HG02981 (cell line): ENCODE results near the gene URB1.
"Not testable (repeated sequence)": the region's sequence is repeated elsewhere in the genome, so short reads cannot be mapped to it uniquely, and the experiment has no call there.

Source experiments
- ATAC-seq: cut with Tn5 transposase; IDR thresholded peaks from one replicate; pipeline ENCODE4 v1.9.1; 2021; ENCODE audit warnings: mild to moderate bottlenecking, moderate library complexity; ENCODE audit not compliant: unreplicated experiment

The URB1 gene

DNA sequence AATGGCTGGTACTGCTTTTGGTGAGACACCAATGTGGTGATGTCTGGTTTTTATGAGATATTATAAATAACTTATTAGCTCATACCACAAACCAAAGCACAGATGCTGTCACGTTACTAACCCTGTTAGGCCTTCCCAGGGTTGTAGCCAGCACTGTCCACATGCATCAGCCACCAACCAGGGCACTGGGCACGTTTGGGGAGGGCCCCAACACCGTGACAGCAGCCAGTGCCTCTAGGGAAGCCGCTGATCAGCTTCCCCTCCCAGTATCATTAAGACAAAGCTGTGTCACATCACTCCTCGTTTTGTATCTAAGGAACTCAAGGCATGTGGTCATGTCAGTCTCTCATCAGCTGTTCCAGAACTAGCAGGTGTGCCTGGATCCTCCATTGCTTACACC, 13.9 kb downstream of the URB1 start:
- ATAC-seq, result no peak

DNA sequence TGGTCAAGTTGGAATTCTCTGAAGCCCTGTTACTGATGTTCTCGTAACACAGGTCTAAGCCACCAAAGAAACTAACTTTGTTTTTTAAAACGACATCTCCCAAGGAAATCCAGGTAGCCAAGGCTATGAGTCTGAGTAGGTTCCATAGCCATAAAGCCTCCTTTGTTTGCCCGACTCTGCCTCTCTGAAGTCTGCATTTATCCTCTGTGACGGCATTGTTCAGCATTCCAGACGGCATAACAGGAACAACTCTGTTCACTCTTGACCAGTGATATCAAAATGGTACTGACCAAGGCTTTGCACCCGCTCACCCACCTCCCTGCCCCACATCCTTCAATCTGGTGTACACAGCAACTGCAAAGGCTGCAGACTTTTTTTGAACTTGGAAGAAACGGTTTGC, 14.8 kb downstream of the URB1 start:
- ATAC-seq, result no peak

DNA sequence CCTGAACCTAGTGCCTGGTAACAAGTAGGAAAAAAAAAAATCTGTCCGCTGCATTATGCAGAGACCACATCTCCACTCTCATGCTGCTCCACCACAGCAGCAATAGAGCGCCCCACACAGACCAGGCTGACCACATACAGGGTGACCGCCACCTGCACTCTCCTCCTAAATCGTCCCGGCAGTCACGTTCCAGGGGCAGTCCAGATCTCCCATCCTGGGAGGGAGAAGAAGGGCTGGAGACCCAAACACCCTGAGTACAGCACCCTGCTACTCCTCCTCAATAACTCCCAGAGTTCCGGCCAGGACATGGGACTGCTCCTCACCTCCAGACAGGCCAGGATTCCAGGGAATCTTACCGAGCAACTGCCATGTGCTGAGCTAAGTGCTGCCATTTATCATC, 15.3 kb downstream of the URB1 start:
- ATAC-seq, result no peak

DNA sequence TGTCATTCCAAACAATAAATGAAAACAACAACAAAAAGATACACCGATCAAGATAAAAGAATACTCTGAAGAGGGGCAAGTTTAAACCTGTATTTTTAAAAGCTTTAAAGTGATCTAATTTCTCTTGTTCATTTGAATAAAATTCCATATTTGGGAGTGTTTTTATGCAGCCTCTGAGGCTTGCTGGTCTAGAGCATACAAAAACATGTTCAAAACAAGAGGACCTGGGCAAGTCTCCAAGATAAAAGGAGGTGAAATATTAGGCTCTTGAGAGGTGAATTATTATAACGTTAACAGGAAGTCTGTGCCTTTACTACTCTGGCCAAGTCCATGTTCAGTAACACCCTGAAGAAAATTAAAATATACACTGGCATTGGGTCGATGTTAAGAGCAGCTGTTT, 20.1 kb downstream of the URB1 start:
- no peak for ATAC-seq

DNA sequence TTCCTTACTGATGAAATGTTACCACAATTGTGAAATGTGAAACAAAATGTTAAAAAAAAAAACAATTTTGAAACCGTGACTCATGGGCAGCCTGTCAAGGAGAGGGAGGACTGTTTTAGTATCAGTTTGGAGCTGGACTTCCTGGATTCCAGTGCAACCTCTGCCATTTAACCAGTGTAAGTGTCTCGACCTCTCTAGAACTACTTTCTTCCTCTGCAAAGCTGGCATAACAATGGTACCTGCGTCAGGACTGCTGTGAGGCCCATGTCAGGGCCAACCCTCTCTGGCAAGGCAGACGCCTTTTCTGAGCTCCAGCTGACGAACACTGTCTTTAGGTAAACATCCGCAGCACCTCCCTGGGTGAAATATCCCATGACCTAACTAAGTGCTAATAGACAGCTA, 20.9 kb downstream of the URB1 start:
- no peak for ATAC-seq

DNA sequence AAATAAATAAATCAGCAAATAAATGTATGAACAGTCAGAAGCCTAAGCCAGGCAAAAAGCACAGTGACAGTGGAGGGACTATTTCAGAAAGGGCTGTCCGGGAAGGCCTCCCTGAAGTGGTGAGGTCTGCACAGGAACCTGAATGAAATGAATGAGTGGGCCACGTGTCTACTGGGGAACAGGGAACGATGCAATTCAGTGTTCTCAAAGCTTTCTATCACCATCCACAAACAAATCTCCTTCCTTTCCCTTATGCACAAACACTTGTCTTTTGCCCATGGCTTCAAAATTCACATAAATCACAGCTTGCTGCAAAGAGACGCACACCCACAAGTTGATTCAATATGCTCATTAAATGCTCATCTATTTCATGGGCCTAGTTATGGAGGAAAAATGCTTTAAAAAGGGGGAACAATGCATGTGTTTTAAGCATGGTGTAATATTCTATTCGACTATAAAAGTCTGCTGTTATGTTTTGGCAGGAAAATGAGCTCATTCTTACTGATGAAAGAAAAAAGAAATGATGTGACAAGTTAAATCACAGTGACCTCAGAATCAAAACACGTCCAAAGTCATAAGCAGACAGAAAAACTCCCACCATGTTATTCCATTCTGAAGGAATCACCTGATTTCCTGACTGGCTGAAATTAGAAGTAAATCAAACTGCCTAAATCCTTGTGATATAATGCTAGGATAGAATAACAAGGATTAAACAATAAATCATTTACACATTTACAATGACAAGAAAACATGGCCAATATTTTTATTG, 21.6 kb downstream of the URB1 start:
- no peak for ATAC-seq

DNA sequence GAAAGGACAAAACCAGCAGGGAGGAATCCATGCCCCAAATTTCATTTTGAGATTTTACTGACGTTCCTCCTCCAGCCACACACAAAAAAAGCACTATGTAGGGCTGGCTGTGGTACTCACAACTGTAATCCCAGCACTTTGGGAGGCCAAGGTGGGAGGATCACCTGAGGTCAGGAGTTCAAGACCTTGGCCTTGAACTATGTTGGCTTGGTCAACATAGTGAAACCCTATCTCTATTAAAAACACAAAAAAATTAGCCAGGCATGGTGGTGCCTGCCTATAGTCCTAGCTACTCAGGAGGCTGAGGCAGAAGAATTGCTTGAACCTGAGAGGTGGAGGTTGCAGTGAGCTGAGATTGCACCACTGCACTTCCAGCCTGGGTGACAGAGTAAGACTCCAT, 23.9 kb downstream of the URB1 start:
- not testable (repeated sequence) for ATAC-seq

DNA sequence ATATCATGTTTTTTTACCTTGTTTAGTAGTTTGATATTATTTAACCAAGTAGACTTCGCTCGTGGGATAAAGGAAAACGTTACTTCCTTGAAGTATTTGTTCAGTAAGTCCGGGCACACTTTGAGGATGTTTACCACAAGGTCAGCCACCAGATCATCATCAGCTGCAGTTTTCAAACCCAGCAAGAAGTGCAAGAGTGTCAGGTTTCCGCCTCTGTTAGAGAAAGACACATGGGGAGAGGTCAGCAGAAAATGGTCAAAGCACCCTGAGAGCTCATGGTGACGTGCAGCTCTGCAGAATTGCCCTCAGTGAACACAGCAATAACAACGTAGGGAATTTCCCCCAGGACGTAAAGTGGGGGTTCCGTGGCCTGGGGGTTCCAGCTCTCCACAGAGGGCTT, 24.4 kb downstream of the URB1 start:
- ATAC-seq, result no peak

DNA sequence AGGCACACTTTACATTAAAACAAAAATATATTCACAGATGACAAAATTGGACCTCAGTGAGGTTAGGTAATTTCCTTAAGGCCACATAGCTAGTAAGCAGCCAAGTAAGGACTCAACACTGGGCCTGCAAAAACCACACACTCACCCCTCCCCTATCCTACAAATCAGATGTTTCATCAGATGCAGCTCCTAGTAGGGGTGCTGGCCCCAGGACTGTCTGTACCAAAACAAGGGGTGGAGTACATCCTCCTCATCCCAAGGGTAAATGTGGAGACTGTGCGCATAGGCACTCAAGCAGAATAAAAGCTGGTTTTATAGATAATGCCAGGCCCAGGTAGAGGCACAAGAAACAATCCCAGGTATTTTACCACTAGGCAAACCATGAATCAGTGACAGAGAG, 25.7 kb downstream of the URB1 start:
- ATAC-seq, result no peak

DNA sequence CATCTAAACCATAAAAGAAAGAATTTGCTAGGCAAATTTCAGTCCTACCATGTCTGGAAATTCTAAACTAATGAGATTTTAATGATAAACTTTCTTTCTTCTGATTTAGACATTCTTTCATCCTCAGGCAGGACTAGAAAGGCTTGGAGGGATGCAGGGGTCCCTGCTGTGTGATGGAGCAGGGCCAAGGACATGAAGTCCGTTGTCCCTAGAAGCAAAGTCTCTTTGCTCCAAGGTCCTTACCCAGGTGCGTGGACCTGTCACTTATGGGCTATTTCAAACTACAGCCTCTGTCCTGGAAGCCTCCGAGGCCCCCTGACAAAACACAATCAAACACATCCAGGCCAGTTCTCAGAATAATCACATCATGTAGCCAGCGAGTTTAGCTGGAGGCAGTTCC, 26.6 kb downstream of the URB1 start:
- no peak for ATAC-seq

DNA sequence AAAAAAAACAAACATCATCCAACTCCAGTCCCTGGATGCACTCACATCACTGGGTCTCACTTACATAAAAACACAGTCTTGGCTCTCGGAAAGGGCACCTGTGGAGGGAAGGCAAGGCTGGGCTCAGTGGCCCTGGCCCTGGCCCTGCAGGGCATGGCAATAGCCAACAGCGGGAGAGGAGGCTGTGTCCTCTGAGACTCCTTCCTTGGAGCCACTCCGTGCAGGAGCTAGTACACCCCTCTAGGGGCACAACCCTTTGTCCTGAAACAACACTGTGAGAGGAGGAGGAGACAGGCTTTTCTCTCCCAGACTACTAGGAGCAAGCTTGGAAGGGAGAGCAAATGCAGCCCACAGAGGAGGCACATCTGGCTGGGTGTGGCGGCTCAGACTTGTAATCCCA, 28.0 kb downstream of the URB1 start:
- no peak for ATAC-seq

DNA sequence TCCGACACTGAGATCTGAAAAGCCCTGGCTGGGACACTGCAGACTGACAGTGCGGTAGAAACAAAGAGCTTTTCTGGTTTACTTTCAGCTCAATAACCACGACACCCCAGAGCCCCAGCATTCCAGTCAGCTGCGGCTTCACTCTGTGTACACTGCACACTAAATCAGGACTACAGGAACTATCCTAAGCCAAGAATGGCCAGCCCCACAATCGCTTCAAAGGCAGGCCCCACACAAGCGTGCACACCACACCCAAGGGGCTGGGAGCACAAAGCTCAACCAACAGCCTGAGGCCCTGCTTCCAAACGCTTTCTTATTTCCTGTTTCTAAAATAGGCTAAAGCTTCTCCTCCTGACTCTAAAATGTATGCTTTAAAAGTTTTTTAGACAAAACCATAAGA, 28.4 kb downstream of the URB1 start:
- no peak for ATAC-seq

DNA sequence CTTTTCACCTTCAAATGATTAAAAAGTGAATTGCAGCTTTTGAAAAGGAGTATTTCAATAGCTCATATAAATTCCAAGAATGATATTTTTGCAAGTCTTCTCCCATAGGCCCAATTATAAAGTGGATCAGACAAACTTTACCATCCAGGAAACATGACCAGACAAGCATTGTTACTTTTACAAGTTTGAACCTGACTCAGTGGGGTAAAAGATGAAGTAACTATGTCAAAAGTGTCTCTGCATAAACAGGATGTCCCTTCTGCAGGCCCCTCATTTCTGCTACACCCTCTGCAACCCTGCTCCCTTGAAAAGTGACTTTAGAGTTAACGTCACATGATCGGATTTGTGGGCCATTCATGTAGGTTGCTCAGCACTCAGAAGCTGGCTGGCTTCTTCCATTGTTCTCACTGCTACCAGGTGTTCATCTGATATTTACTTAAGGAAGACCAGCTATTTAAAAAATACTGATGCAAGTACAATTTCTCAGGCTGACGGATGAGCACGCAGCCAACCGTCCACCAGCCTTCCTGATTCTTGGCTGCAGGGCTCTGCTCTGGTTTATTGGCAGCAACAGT, 32.3 kb downstream of the URB1 start:
- ATAC-seq, result no peak

DNA sequence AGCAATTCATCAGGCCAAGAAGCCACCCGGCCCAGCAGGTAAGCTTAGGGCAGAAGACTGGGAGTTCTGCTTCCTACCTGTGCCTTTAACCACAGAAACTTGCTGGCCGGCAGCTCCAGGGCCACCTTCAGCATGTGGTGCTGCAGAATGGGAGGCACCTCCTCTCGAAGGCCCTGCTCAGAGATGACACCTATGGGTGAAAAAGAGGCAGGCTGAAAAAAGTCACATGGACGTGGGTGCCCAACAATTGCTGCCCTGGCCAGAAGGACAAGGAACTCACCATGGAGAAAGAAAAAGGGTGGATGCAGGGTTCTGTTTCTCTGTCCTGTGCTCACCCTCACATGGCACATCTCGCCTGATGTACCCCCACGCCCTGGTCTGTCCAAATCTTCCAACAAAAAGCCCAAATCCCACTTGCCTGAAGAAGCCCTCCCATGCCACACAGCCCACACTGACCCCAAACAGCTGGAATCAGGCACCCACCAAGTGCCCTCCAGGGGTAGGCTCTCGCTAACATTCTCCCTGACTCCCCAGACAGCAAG, 33.0 kb downstream of the URB1 start:
- no peak for ATAC-seq

DNA sequence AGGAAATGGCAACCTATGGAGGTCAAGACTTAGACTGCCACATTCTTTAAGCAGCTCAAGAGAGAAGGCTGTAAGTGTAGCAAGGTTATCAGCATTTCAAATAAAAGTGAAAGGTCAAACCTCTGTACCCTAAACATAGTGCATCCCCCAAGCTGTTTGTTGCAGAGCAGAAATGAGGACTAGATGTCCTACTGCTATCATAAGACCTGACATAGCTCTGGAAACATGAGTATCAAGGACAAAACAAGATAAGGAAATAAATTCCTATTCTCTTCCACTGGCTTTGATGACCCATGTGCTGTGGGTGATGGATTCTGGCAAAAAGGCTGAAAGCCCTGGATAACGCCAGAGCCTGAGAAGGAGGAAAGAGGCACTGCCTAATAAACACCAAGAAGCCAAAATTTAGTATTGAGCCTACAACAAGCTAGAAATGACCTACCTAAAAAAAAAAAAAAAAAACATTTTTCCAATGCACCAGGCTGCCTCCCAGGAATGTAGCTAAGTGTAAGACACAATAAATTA, 35.9 kb downstream of the URB1 start:
- no peak for ATAC-seq

DNA sequence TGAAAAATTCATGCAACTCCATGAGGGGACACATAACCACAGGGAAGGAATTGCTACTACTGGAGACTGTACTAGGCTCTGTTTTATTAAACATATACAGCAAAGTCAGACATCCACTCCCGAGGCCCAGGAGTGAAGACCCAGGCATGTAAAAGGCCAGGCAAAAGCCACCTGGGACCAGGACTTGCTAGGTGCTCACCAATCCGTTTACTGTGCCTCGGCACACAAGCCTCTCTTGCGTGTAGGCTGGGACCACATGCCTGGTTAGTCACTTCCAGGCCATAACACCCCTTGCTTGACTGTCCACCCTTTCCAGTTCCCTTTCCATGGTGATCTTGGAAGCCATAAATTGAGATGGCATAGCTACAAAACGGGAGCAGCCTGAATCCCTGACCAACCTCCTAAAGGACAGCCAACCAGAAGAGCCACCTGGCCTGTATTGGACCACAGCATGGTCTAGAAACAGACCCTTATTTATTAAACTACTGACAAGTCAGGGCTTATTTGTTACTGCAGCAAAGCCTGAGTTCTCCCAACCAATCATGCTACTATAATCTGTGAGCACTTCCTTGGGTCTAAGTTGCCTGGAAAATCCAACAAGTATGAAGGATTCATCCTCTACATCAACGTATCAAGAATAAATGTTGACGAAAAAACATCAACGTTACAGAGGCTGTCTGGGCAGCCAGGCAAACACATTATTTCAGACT, 39.7 kb downstream of the URB1 start:
- no peak for ATAC-seq

DNA sequence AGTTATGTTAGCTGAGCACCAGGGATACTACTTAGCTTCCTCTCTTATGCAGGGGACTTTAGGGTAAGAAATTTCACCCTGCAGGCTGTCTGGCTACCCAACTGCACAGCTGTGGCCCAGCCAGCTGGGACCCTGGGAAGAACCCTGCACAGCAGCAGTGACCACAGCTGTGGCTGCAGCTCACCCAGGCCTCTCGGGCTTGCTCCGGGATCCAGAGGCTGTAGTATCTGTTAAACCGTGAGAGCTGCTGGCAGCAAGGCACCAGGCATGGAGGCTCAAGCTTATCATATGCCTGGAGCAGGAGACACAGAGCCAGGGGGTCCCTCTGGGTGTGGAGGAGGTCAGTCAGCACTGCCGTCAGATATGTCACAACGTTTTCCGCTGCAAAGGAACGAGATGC, 40.3 kb downstream of the URB1 start:
- ATAC-seq, result no peak

DNA sequence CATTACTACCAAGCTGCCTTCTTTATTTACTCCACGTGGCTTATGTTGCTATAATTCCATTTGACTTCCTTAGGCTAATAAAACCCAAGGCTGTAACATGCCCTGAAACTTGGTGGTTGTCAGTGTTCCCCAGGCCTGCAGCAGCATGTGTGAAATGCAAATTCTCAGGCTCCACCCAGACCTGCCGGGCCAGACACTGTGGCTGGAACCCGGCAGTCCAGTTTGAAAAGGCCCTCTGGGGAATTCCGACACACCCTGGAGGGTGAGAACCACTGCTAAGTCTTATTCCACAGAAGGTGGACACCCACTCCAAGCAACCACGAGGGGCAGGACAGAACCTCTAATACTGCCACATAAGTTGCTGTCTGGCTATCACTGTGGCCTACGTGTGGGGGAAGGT, 41.4 kb downstream of the URB1 start:
- no peak for ATAC-seq

DNA sequence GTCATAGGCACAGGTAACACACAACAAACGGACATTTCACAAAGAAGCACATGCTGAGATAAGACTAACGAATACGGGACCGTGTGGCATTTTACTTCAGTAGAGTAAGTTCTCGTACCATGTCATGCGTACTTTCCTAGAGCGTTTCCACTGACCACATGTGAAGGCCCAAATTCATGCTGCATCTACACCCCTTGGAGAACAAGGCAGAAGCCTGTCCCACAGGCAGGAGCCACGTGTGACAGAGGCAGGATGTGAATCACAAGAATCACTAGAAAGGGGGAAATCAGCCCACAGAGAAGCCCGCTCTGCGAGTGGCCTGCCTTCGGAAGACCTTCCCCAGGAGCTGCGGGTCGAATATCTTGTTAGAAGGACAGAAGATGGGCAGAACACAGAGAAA, 41.8 kb downstream of the URB1 start:
- ATAC-seq, result no peak

DNA sequence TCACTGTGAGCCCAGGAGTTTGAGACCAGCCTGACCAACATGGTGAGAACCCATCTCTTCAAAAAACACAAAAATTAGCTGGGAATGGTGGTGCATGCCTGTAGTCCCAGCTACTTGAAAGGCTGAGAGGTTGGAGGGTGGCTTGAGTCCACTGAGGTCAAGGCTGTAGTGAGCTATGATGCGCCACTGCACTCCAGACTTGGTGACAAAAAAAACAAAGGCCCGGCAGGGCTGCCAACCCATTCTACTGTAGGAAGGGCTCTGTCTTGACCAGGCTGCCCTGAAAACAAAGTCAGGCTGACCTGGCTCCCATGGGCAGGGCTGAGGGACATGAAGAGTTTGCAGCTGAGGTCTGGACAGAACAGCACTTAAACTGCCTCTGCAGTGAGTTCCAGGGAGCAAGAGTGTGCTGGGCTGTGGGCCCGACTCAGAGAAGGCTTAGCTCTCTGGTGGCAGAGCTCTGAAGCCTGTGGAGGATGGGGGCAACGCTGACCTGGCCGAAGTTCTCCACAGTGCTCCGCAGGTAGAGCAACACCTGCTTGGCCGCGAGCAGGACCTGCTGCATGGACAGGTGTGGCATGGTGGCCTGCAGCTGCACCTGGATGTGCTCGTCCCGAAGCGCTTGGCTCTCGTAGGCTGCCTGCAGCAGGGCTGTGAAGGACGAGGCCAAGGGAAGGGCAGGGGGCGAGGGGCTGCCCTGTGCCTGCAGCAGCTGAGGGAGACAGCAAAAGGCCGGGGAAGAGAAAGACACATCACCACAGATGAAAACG, 42.4 kb downstream of the URB1 start:
- no peak for ATAC-seq

DNA sequence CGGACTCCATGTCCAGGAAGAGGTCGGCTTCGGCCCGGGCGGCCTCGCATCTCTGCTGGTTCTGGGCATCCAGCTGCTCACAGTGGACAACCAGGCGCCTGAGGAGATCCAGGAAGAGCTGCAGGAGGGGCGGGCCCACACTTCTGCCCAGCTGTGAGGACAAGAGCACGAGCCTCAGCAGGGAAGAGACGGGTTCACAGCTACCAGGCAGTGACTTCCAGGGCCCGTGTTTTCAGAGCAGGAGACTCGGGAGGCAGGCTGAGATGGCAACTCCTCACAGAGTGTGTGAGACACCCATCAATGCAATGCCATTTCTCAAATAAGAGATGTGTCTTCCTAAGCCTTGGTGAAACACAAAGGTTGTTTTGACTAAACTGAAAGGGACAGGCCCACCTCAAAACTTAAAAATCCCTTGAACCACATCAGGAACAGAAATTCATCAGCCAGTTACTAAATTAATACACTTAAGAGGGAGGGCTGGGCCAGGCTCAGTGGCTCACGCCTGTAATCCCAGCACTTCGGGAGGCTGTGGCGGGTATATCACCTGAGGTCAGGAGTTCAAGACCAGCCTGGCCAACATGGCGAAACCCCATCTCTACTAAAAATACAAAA, 43.4 kb downstream of the URB1 start:
- ATAC-seq, result no peak
